Naive thymus-derived CD4-positive, alpha-beta T cell (primary cell): ENCODE data around the gene POU3F1. TPM values are rescaled to one million over a fixed set of nuclear protein-coding genes. Genes with fewer than 3 reads are reported as not detected.

Source experiments
- ATAC-seq: fragments of 150-1000 bp; cut with Tn5 transposase; 2 replicates; pipeline ENCODE4 v1.10.0; 2021; ENCODE audit warnings: mild to moderate bottlenecking, moderate library complexity
- CTCF ChIA-PET: fragments of 350-600 bp; sonication (Branson Sonifier 250); formaldehyde crosslinking; loops from one replicate; lab custom pipeline; 2021; ENCODE audit warnings: antibody characterized with exemption; lab: Charles Lee
- POLR2A ChIA-PET: fragments of 350-600 bp; sonication (Branson Sonifier 250); formaldehyde crosslinking; loops from one replicate; lab custom pipeline; 2021; ENCODE audit warnings: antibody characterized with exemption, inconsistent platforms; lab: Charles Lee
- DNase-seq, 9 donors: peaks; one replicate each; pipeline versions ENCODE4 v3.0.0 to v3.0.0-alpha.2; 2020 to 2022; ENCODE audit warnings: mixed read lengths in 1 of 9
- H3K27ac ChIP-seq: one replicate; pipeline ENCODE4 v1.7.0; 2013; ENCODE audit warnings: mild to moderate bottlenecking, low read depth, low read length, moderate library complexity
- H3K27me3 ChIP-seq, 2 donors: one replicate each; pipeline ENCODE4 v1.7.0; 2013; ENCODE audit warnings: low read length in 2 of 2, mild to moderate bottlenecking in 2 of 2, moderate library complexity in 2 of 2; ENCODE audit not compliant: control insufficient read depth in 2 of 2, insufficient read depth in 2 of 2
- H3K36me3 ChIP-seq, 3 experiments: 1 replicate in 2 of 3; 2 replicates in 1 of 3; pipeline ENCODE4 v1.7.0; 2013; ENCODE audit warnings: low read length in 3 of 3, mild to moderate bottlenecking in 3 of 3, moderate library complexity in 1 of 3; ENCODE audit not compliant: insufficient read depth in 3 of 3, control insufficient read depth in 2 of 3
- H3K4me1 ChIP-seq, 2 donors: one replicate each; pipeline ENCODE4 v1.7.0; 2013; ENCODE audit warnings: low read length in 2 of 2, mild to moderate bottlenecking in 2 of 2, moderate library complexity in 1 of 2; ENCODE audit not compliant: control insufficient read depth in 2 of 2, insufficient read depth in 2 of 2
- H3K4me3 ChIP-seq: 2 replicates; pipeline ENCODE4 v1.7.0; 2013; ENCODE audit warnings: mild to moderate bottlenecking, low read length
- H3K9me3 ChIP-seq, 3 experiments: 1 replicate in 2 of 3; 2 replicates in 1 of 3; pipeline ENCODE4 v1.7.0; 2013; ENCODE audit warnings: low read length in 3 of 3; ENCODE audit not compliant: control insufficient read depth in 2 of 3
- H3K27ac Mint-ChIP-seq, 9 donors: one replicate each; pipeline ENCODE4 v1.8.0; 2020 to 2022; ENCODE audit warnings: mixed read lengths in 9 of 9, mild to moderate bottlenecking in 8 of 9, moderate library complexity in 5 of 9, inconsistent platforms in 2 of 9
- H3K27me3 Mint-ChIP-seq, 5 donors: one replicate each; pipeline ENCODE4 v1.8.0; 2021 to 2022; ENCODE audit warnings: mixed read lengths in 5 of 5, mild to moderate bottlenecking in 1 of 5
- H3K36me3 Mint-ChIP-seq, 5 donors: one replicate each; pipeline ENCODE4 v1.8.0; 2020 to 2022; ENCODE audit warnings: mixed read lengths in 5 of 5, mild to moderate bottlenecking in 3 of 5, inconsistent platforms in 1 of 5
- H3K4me1 Mint-ChIP-seq, 7 donors: one replicate each; pipeline ENCODE4 v1.8.0; 2020 to 2022; ENCODE audit warnings: mixed read lengths in 7 of 7, mild to moderate bottlenecking in 3 of 7, inconsistent platforms in 1 of 7
- H3K4me3 Mint-ChIP-seq, 10 donors: one replicate each; pipeline ENCODE4 v1.8.0; 2020 to 2022; ENCODE audit warnings: mild to moderate bottlenecking in 10 of 10, mixed read lengths in 10 of 10, moderate library complexity in 6 of 10, inconsistent platforms in 2 of 10
- H3K9me3 Mint-ChIP-seq, 11 donors: one replicate each; pipeline ENCODE4 v1.8.0; 2020 to 2022; ENCODE audit warnings: mixed read lengths in 11 of 11, mild to moderate bottlenecking in 4 of 11, inconsistent platforms in 1 of 11, moderate library complexity in 1 of 11
- intact Hi-C, 2 donors: fragments of 100-400 bp; cut with micrococcal nuclease; formaldehyde crosslinking; loops; one replicate each; pipeline ENCODE4 v1.15.1; 2023
- polyA plus RNA-seq, 2 donors: library from polyadenylated mRNA; unstranded; fragments of 300-500 nt; fragmentation: Illumina TruSeq; gene quantifications; one replicate each; pipeline ENCODE4 v1.2.3, GENCODE V29; 2021
- total RNA-seq, 6 experiments: library from RNA in 5 of 6; stranded (reverse) in 5 of 6; gene quantifications; 1 replicate in 5 of 6; 2 replicates in 1 of 6; pipeline ENCODE4 v1.2.3 and lab custom pipeline; 2021 to 2026

POU3F1 gene
- total and polyA plus RNA-seq, 7 experiments from 2014 or later = 0.17 to 0.19 TPM; not detected in 5

- Histone ChIP-seq H3K36me3 (no peaks in the 10 kb centered on the region), H3K9me3 (no peaks in the 10 kb centered on the region), H3K4me3 (no peak overlapping the region), H3K4me1 (peaks cover 0 to 8% of the 10 kb centered on the region in 2 donors), H3K27ac (no peak overlapping the region), H3K27me3 (no peaks in the 10 kb centered on the region)
- DNase-seq (no peak), ATAC-seq (no peak)
- POLR2A ChIA-PET = no interaction called here
- peaks cover 0 to 3% (median 0%) of the 10 kb centered on the region in 11 donors for H3K9me3 Mint-ChIP-seq
- H3K27ac Mint-ChIP-seq = peak overlapping the region in 5 of 9 donors; percentile 19 to 81 (median 38)
- H3K4me3 Mint-ChIP-seq = peak overlapping the region in 2 of 10 donors; percentile 19 to 28
- CTCF ChIA-PET = no interaction called here
- no peaks in the 10 kb centered on the region for H3K27me3 Mint-ChIP-seq
- H3K4me1 Mint-ChIP-seq = peaks cover 23 to 53% (median 35%) of the 10 kb centered on the region in 7 donors
- intact Hi-C loops = no loop called here
- peaks cover 0 to 7% (median 3%) of the 10 kb centered on the region in 5 donors for H3K36me3 Mint-ChIP-seq
These were observed 48.3 kb downstream of the POU3F1 start for GRCh38 chr1:37998089-37998808.

DNA sequence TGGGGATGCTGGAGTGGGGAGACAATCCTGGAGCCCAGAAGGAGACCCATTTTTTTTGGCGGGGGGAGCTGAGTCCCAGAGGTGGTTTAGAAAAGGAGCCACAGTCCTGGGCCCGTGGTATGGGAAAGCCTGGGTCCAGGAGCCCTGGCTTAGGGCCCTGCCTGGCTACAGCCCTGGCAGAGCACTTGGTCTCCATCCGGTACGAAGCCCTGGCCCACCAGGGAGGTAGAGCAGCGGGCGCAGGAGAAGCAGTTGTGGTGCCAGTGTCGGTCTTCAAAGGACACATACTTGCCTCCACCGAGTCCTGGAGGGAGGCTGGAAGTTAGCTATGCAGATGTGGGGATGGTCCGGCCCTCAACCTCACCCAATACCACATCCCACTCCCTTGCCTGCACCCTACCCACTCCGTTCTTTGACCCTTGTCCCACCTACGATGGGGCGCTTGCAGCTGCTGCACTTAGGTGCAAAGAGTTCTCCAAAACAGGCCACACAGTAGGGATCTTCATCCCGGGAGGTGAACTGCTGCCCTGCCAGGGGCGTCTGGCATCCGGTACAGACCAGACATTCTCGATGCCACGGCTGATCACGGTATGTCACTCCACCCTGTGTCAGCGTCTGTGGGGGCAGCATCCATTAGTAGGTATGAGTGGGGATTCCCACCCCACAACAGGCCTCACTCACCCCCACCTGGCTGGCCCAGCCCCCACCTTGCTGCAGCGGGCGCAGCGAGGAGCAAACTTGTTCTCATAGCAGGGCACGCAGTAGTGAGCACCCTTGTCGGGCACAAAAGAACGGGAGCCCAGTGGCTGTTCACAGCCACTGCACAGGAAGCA lies 49.1 kb downstream of the POU3F1 start:
- Histone ChIP-seq H3K27ac (no peak overlapping the region), H3K9me3 (no peaks in the 10 kb centered on the region), H3K27me3 (no peaks in the 10 kb centered on the region), H3K4me3 (no peak overlapping the region), H3K36me3 (no peaks in the 10 kb centered on the region), H3K4me1 (peaks cover 0 to 8% of the 10 kb centered on the region in 2 donors)
- H3K36me3 Mint-ChIP-seq = peaks cover 0 to 7% (median 3%) of the 10 kb centered on the region in 5 donors
- H3K27ac Mint-ChIP-seq = peak overlapping the region in 3 of 9 donors; percentile 33 to 81 (median 44)
- DNase-seq (no peak), ATAC-seq (no peak)
- peak overlapping the region in 1 of 10 donors; percentile 28 for H3K4me3 Mint-ChIP-seq
- intact Hi-C loops = no loop called here
- H3K4me1 Mint-ChIP-seq = peaks cover 22 to 49% (median 32%) of the 10 kb centered on the region in 7 donors
- H3K27me3 Mint-ChIP-seq = no peaks in the 10 kb centered on the region
- peaks cover 0 to 3% (median 0%) of the 10 kb centered on the region in 11 donors for H3K9me3 Mint-ChIP-seq
- POLR2A ChIA-PET = interaction anchor here (0.9 kb wide), 1 partner anchor 138 kb away, joined by 3 read pairs; the partner anchor contains the start of gene MTF1
- CTCF ChIA-PET = interaction anchor here (0.5 kb wide), 1 partner anchor 132 kb away, joined by 3 read pairs; no protein-coding TSS in a partner anchor

DNA sequence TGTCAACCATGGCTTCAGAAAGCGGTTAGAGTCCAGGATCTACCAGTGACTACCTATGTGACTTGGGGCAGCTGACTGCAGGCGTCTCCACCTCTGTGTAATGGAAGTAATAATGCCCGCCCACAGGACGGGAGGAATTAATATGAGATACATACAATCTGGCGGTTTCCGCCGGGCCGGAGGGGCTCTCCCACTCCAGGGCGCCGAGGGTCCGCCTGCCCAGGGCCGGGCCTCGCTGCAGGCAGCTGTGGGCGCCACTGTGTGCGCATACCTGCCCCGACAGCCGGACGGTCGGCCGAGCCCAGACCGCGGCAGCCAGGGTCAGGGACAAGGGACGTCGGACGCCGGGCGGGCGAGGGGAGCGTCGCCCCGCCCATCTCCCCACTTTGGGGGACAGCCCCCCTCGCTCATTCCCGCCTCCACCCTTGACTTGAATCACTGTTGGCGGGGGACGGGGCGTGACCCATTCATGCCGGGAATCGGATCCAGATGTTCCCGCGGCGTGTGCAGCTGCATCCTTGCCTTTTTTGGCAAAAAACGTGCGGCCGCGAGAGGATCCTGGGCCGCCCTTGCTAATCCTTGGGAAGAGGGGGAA lies 50.7 kb downstream of the POU3F1 start:
- Mint-ChIP-seq H3K36me3 (peaks cover 0 to 7% (median 3%) of the 10 kb centered on the region in 5 donors), H3K4me3 (peak overlapping the region in 9 of 10 donors; percentile 6 to 88 (median 76)), H3K27ac (peak overlapping the region in 6 of 9 donors; percentile 65 to 95 (median 87)), H3K4me1 (peaks cover 22 to 41% (median 29%) of the 10 kb centered on the region in 7 donors), H3K9me3 (peaks cover 0 to 3% (median 0%) of the 10 kb centered on the region in 11 donors), H3K27me3 (no peaks in the 10 kb centered on the region)
- no peaks in the 10 kb centered on the region for H3K9me3 ChIP-seq
- peak overlapping the region; percentile 62 for H3K27ac ChIP-seq
- no peaks in the 10 kb centered on the region for H3K27me3 ChIP-seq
- ChIA-PET CTCF (no interaction called here), POLR2A (interaction anchor here (0.6 to 2.2 kb wide), 4 partner anchors 13 to 23 kb away, joined by 3 to 11 read pairs (median 3); partner anchors contain the start of gene UTP11)
- DNase-seq (peak in 1 of 9 donors; percentile 56), ATAC-seq (no peak)
- H3K4me3 ChIP-seq = peak overlapping the region; percentile 17
- intact Hi-C loops = loop anchor here (1.0 kb wide), 2 partner anchors 8 to 23 kb away; no protein-coding TSS in a partner anchor
- peaks cover 0 to 8% of the 10 kb centered on the region in 2 donors for H3K4me1 ChIP-seq
- no peaks in the 10 kb centered on the region for H3K36me3 ChIP-seq

GRCh38 chr1:37994886-37995566 lies 51.6 kb downstream of the POU3F1 start:
- Histone ChIP-seq H3K4me3 (peak overlapping the region; percentile 34), H3K27me3 (no peaks in the 10 kb centered on the region), H3K27ac (peak overlapping the region; percentile 62), H3K9me3 (no peaks in the 10 kb centered on the region), H3K36me3 (no peaks in the 10 kb centered on the region), H3K4me1 (peaks cover 0 to 12% of the 10 kb centered on the region in 2 donors)
- no peak for ATAC-seq
- Mint-ChIP-seq H3K9me3 (peaks cover 0 to 3% (median 0%) of the 10 kb centered on the region in 11 donors), H3K4me1 (peaks cover 21 to 38% (median 29%) of the 10 kb centered on the region in 7 donors), H3K27me3 (no peaks in the 10 kb centered on the region), H3K36me3 (peaks cover 0 to 8% (median 3%) of the 10 kb centered on the region in 5 donors), H3K4me3 (peak overlapping the region; percentile 63 to 88 (median 78)), H3K27ac (peak overlapping the region; percentile 65 to 95 (median 88))
- ChIA-PET POLR2A (interaction anchor here (0.6 to 2.2 kb wide), 5 partner anchors 9 to 510 kb away, joined by 3 to 11 read pairs (median 4); partner anchors contain the start of gene UTP11), CTCF (interaction anchor here (0.5 to 1.5 kb wide), 3 partner anchors 16 to 1628 kb away, joined by 3 to 4 read pairs (median 3); no protein-coding TSS in a partner anchor)
- intact Hi-C loops = loop anchor here (1.0 to 5.0 kb wide), 3 partner anchors 9 to 133 kb away; no protein-coding TSS in a partner anchor
- peak in 2 of 9 donors; percentile 26 to 31 for DNase-seq
